ENCODE data around the gene ERF. TPM values are rescaled to one million over a fixed set of nuclear protein-coding genes. Genes with fewer than 3 reads are reported as not detected.

The ERF gene
- polyA plus RNA-seq, 6 donors from 2014 or later, result 0.68 to 8.2 (median 3.8) TPM

DNA sequence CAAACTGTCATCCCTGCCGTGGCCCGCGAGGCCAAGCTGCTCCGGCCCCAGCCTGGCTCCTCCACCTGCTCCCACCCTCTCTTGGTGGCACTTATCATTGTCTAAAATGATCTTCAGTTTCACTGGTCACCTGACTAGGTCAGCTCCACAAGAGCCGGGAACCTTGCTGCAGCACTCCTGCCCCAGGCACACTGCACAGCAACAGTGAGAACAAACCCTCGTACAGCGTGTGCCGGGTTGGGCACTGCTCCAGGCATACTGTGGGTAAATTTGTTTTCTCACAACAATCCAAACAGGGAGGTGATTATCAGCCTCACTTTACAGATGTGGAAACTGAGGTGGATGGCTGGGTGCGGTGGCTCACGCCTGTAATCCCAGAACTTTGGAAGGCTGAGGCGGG, 46.3 kb downstream of the ERF start:
- Mint-ChIP-seq H3K27me3 (no peaks in the 10 kb centered on the region), H3K4me3 (peak overlapping the region in 1 of 8 donors; percentile 1), H3K36me3 (peaks cover 14 to 54% of the 10 kb centered on the region in 2 donors), H3K27ac (peak overlapping the region in 4 of 6 donors; percentile 60 to 84 (median 72)), H3K4me1 (peaks cover 42 to 56% (median 43%) of the 10 kb centered on the region in 3 donors), H3K9me3 (no peaks in the 10 kb centered on the region)
- ATAC-seq (ENCODE audit: low read depth in 2 of 2), result no peak
- DNase-seq, result no peak

DNA sequence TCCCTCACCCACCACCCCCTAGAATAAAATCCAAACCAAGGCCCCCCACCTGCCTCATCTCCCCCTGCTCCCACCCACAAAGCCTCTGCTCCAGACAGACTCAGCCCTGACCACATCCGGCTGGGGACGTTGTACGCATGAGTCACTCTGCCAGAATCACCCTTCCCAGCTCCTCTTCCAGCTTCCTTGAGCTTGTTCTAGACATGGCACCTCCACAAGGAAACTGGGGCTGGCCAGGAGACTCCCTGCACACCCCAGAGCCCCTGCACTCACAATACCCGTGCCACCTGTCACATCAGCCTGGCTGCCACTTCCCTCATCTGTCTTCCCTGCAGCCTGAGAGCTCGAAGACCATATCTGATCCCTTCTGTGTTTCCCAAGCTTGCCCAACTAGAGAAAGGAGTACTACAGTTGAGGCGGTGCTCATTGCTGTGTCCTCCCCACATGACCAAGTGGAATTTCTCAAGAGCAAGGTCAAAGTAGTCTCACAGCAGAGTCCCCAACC, 47.1 kb downstream of the ERF start:
- no peaks in the 10 kb centered on the region for H3K9me3 Mint-ChIP-seq
- peaks cover 42 to 56% (median 47%) of the 10 kb centered on the region in 3 donors for H3K4me1 Mint-ChIP-seq
- no peak for DNase-seq
- peak overlapping the region in 1 of 8 donors; percentile 40 for H3K4me3 Mint-ChIP-seq
- H3K36me3 Mint-ChIP-seq, result peaks cover 16 to 54% of the 10 kb centered on the region in 2 donors
- ATAC-seq (ENCODE audit: low read depth in 2 of 2), result no peak
- peak overlapping the region in 3 of 6 donors; percentile 68 to 93 (median 84) for H3K27ac Mint-ChIP-seq
- H3K27me3 Mint-ChIP-seq, result no peaks in the 10 kb centered on the region

DNA sequence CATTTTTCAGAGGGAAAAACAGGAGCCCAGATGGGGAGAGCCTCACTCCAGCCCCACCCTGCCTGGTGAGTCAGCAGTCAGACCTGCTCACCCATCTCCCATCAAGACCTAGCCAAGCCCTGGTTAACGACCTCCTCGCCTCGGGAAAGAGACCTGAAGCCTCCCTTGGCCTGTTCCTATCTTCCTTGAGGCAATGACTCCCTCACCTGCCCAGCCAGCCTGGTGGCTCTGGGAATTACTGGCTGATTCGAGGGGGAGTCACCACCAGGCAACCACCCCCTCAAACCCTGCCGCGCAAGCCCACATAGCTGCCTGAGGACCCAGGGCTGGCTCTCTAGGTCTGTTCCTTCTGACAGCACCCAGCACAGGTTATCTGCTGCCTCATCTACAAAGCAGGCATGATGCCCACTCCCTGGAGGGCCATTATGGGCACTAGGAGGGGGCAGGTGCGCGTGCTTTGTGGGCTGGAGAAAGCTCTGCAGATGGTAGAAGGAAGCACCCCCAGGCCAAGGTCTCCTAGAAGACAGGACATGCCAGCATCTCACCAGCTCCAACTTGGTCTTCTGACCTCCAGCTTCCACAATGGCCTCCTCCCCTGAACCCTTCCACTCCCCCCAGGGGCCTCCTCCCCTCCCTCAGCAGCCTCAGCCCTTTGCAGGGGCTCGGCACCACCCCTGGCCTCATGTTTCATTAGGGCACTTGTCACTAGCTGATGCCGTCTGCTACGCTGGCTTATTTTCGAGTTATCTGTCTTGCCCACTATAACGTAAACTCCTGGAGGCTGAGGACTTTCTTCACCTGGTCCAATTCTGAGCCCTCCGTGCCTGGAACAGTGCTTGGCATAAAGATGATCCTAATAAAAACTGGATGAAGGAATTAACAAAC, 47.8 kb downstream of the ERF start:
- Mint-ChIP-seq H3K36me3 (peaks cover 19 to 53% of the 10 kb centered on the region in 2 donors), H3K27ac (peak overlapping the region in 2 of 6 donors; percentile 84 to 93), H3K9me3 (no peaks in the 10 kb centered on the region), H3K4me3 (peak overlapping the region in 1 of 8 donors; percentile 40), H3K4me1 (peaks cover 48 to 60% (median 52%) of the 10 kb centered on the region in 3 donors), H3K27me3 (no peaks in the 10 kb centered on the region)
- no peak for DNase-seq
- no peak for ATAC-seq (ENCODE audit: low read depth in 2 of 2)

DNA sequence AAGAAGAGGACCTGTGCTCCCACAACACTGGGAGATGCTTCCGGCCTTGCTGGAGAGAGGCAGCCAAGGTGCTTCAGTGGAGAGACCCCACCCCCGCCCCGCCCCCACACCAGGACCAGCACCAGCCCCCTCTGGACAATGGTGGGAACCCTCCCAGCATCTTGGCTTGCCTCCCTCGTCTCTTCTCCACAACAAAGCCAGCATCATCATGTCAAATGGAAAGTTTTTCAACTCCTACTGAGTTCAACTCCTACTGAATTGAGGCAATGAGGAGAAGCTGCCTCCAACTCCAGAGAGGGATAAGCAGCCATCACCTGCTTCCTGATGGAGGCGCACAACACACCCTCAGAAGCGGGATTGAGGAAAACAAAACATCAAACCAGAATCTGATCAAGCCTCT, 50.3 kb downstream of the ERF start:
- H3K27ac Mint-ChIP-seq, result peak overlapping the region in 4 of 6 donors; percentile 18 to 92 (median 64)
- H3K4me1 Mint-ChIP-seq, result peaks cover 67 to 80% (median 69%) of the 10 kb centered on the region in 3 donors
- H3K4me3 Mint-ChIP-seq, result no peak overlapping the region
- no peaks in the 10 kb centered on the region for H3K27me3 Mint-ChIP-seq
- DNase-seq (no peak), ATAC-seq (ENCODE audit: low read depth in 2 of 2) (no peak)
- peaks cover 13 to 46% of the 10 kb centered on the region in 2 donors for H3K36me3 Mint-ChIP-seq
- H3K9me3 Mint-ChIP-seq, result no peaks in the 10 kb centered on the region

DNA sequence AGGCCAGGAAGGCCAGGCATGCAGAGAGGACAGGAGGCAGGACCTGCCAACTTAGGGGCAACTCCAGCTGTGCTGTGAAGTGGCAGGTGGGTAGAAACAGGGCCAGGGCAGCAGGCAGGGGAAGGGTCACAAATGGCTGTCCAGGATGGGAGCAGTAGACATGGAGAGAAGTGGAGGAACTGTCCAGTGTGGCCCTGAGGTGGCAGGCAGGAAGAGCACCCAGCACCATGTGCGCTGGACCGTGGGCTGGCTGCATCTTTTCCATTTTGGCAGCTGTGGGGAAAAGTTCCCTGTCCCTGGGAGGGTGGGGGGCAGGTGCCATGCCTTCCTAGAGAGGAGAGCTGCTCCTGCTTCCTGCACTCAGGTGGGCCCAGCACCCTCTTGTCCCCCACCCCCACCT, 51.2 kb downstream of the ERF start:
- peaks cover 13 to 44% of the 10 kb centered on the region in 2 donors for H3K36me3 Mint-ChIP-seq

DNA sequence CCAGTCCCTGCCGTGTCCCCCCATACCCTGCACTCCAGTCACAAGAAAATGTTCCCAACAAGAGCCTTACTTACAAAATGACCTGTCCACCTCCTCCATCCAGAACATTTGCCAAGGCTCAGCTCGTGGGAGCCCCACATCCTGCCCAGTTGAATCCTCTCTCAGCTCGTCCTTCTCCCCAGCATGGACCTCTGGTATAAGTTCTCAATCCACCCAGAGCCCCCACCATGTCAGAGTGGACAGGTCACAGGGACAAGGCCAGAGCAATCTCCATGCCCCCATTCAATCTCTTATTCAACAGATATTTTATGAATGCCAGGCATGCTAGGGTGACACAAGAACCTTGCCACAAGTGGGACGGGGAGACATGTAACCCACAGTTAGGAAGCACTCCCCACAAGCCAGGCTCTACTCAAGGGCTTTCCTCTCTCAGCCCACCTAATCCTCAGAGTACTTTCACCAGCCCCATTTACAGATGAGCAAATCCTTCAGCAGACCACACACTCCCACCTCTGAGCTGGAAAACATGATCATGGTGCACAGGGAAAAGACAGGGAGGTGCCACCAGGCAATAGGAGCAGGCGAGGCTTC, 52.5 kb downstream of the ERF start:
- Mint-ChIP-seq H3K4me3 (peak overlapping the region; percentile 64 to 92 (median 87)), H3K9me3 (no peaks in the 10 kb centered on the region), H3K4me1 (peaks cover 69 to 82% (median 81%) of the 10 kb centered on the region in 3 donors), H3K27ac (peak overlapping the region; percentile 92 to 100 (median 98)), H3K36me3 (peaks cover 13 to 31% of the 10 kb centered on the region in 2 donors), H3K27me3 (no peaks in the 10 kb centered on the region)
- ATAC-seq (ENCODE audit: low read depth in 2 of 2) (no peak), DNase-seq (no peak)

More for the DNA sequence above, 51.2 kb downstream of the ERF start:
- DNase-seq (no peak), ATAC-seq (ENCODE audit: low read depth in 2 of 2) (no peak)
- Mint-ChIP-seq H3K27me3 (no peaks in the 10 kb centered on the region), H3K27ac (peak overlapping the region; percentile 61 to 100 (median 92)), H3K4me3 (peak overlapping the region in 7 of 8 donors; percentile 24 to 74 (median 53)), H3K4me1 (peaks cover 76 to 88% (median 78%) of the 10 kb centered on the region in 3 donors), H3K9me3 (no peaks in the 10 kb centered on the region)

DNA sequence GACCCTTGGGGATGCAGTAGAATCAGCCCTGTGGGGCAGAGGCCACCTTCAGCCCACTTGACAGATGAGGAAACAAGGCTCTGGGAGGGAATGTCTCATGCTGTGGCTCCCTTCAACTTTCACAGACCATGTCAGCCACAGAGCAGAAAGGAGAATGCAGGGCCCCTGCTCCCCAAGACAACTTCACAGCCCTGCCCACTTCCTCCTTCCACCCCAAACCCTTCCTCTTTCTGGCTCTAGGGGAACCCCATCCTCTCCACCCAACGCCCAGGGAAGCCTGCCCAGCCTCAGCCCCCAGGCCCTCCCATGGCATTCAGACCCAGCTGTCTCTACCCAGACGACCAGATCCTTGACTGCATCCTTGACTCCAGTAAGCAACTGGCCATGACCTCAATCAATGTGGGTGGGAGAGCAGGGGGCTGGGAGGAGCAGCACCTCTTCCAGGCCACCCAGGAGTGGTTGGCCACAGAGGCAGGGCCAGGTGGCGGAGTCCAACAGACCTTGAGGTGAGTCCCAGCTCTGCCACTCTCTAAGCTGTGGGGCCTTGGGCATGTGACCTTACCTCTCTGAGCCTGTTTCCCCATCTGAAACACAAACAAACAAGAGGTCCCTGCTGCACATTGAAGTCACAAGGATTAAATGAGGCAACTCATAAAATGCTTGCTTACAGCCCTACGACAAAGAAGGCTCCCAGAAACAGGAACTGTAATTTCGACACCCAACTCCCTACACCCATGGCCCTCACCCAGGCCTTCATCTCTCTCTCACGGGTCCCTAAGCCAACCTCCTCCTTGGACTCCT, 53.2 kb downstream of the ERF start:
- Mint-ChIP-seq H3K4me3 (peak overlapping the region; percentile 64 to 92 (median 87)), H3K36me3 (peaks cover 13 to 30% of the 10 kb centered on the region in 2 donors), H3K27ac (peak overlapping the region; percentile 92 to 100 (median 98)), H3K9me3 (no peaks in the 10 kb centered on the region), H3K4me1 (peaks cover 75 to 88% (median 80%) of the 10 kb centered on the region in 3 donors), H3K27me3 (no peaks in the 10 kb centered on the region)
- ATAC-seq (ENCODE audit: low read depth in 2 of 2) (peak; percentile 83 to 86), DNase-seq (peak; percentile 89)

DNA sequence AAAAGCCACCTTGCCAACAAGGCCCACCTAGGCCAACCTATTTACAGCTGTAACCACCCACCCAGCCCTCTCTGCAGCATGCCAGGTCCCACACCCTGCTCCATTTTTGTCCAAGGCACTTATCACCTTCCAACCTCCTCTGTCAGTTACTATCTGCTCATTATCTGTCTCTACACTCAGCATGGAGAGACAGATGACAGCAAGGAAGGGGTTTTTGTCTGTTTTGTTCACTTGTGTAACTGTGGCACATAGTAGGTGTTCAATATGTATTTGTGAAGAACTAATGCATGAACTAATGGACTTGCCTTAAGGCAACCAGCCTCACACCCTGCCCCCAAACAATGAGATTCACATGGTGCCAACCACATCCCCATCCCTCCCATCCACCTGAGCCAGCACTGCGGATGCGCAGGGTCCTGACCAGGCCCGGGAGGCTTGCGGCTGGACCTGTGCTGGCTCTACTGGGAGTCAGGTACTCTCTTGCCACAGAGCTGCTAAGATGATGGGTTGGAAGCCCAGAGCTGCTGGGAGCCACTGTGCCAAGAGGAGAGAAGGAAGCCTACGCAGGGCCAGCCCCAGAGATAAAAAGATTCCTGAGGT, 54.7 kb downstream of the ERF start:
- Mint-ChIP-seq H3K36me3 (peaks cover 9 to 21% of the 10 kb centered on the region in 2 donors), H3K27ac (peak overlapping the region; percentile 61 to 99 (median 96)), H3K4me1 (peaks cover 76 to 92% (median 80%) of the 10 kb centered on the region in 3 donors), H3K4me3 (peak overlapping the region; percentile 61 to 92 (median 87)), H3K27me3 (no peaks in the 10 kb centered on the region), H3K9me3 (no peaks in the 10 kb centered on the region)
- DNase-seq, result no peak
- no peak for ATAC-seq (ENCODE audit: low read depth in 2 of 2)

DNA sequence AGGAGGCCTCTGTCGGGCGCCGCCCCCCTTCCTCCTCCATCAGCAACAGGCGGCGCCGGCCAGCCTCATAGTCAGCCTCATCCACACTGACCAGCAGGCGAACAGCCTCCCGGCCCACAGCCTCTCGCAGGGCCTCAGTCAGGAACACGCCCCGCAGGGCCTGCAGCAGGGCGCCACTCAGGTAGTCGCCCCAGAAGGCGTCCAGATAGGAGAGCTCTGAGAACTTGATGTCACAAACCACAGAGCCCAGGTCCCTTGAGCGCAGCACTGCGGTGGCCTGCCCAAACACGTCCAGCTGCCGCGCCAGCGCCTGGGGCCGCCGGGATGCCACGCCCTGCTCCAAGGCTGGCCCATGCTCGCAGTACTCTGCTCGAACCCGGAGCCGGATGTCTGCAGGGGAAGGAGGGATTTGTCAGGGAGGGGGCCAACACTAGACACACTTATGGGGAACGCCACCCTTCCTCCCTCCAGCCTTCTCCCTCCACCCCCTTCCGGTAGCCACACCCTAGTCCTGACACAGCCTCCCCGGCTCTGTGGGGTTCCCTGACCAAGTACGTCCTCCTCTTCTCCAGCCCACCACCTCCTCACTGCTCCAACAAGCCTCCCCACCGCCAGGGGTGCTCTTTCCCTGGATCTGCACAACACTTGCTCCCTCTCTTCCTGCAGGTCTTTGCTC, 55.4 kb downstream of the ERF start:
- Mint-ChIP-seq H3K9me3 (no peaks in the 10 kb centered on the region), H3K4me1 (peaks cover 70 to 89% (median 76%) of the 10 kb centered on the region in 3 donors), H3K4me3 (peak overlapping the region; percentile 61 to 92 (median 87)), H3K27ac (peak overlapping the region; percentile 61 to 99 (median 96)), H3K27me3 (no peaks in the 10 kb centered on the region), H3K36me3 (peaks cover 9 to 16% of the 10 kb centered on the region in 2 donors)
- ATAC-seq (ENCODE audit: low read depth in 2 of 2) (peak; percentile 15), DNase-seq (peak; percentile 47)

DNA sequence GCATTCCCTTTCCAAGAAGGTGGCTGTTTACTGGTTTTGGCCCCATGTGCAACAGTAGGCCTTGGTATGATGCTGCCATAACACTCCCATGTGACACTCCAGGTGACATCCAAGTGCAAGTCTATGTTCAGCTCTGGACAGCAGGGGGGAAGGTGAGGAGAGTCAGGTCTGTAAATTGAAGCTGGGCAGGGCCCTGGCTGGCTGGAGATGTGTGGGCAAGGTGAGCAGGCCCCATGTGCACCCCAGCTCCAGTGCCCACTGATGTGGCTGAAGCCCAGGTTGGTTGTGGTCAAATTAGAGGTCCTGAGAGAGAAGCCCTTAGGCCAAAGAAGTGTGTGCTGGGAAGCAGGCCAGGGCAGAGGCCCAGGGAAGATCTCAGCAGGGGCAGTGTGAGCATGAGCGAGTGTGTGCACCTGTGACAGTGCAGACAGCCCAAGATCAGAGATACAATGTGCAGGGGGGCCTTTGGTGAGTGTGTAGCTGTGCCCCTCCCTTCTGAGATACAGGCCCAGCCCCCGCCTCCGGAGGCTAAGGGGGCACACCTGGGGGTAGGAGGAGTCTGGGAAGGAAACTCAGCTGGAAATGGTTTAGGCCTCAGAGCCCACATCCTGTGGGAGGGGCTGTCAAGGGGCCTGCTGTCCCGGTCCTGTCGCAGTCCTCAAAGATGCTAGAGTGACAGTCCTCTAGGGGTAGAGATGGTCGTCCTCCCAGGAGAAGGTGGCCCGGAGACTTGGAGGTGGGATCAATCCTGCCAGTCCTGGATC, 56.1 kb downstream of the ERF start:
- Mint-ChIP-seq H3K27ac (peak overlapping the region; percentile 61 to 99 (median 96)), H3K4me1 (peaks cover 75 to 90% (median 77%) of the 10 kb centered on the region in 3 donors), H3K4me3 (peak overlapping the region; percentile 61 to 92 (median 87)), H3K36me3 (peaks cover 9 to 12% of the 10 kb centered on the region in 2 donors), H3K27me3 (no peaks in the 10 kb centered on the region), H3K9me3 (no peaks in the 10 kb centered on the region)
- peak; percentile 77 for DNase-seq
- ATAC-seq (ENCODE audit: low read depth in 2 of 2), result peak; percentile 36 to 44

All from naive B cell (primary cell).